ENCODE measurements around the gene KCNJ10. TPM values are rescaled to one million over a fixed set of nuclear protein-coding genes. Genes with fewer than 3 reads are reported as not detected.

Gene KCNJ10
- total RNA-seq, 2 experiments from 2014 or later = 0.29 TPM; not detected in 1

- Histone ChIP-seq H3K79me2 (ENCODE audit: insufficient read depth, low read depth, low read length) (no peaks in the 10 kb centered on the region), H3K27ac (ENCODE audit: low read depth, low read length, poor library complexity, severe bottlenecking) (no peak overlapping the region), H2AFZ (ENCODE audit: low read length) (no peak overlapping the region), H3K4me3 (ENCODE audit: low read depth, low read length, poor library complexity, severe bottlenecking) (no peak overlapping the region), H3K9me2 (ENCODE audit: insufficient read depth, low read length) (no peaks in the 10 kb centered on the region), H4K20me1 (ENCODE audit: insufficient read depth, low read length) (no peaks in the 10 kb centered on the region), H3K9me3 (ENCODE audit: low read length) (no peaks in the 10 kb centered on the region), H3K4me1 (ENCODE audit: insufficient read depth, low read length, poor library complexity, severe bottlenecking) (peaks cover 4% of the 10 kb centered on the region), H3K36me3 (ENCODE audit: insufficient read depth, low read length) (no peaks in the 10 kb centered on the region), H3K4me2 (ENCODE audit: low read length) (no peak overlapping the region)
- DNase-seq (ENCODE audit: low spot score) = no peak
- TF ChIP-seq EZH2phosphoT487 (IDR thresholded peaks at IDR 0.05; ENCODE audit: borderline replicate concordance, low read depth, low read length) = no peak
- no peak for TF ChIP-seq CTCF (conservative IDR thresholded peaks at IDR 0.05; ENCODE audit: low read length)
- ChIA-PET CTCF (ENCODE audit: unreplicated experiment) (interaction anchor here (0.6 kb wide), 1 partner anchor 48 kb away, joined by 3 read pairs; no protein-coding TSS in a partner anchor), POLR2A (interaction anchor here (0.6 kb wide), 1 partner anchor 36 kb away, joined by 3 read pairs; no protein-coding TSS in a partner anchor)
- BruUV-seq (replicated peaks) = no TSS peak
- intact Hi-C loops (cut with micrococcal nuclease; ENCODE audit: unreplicated experiment) = no loop called here
These were observed 47.8 kb upstream of the KCNJ10 start for GRCh38 chr1:160117709-160118183.

GRCh38 chr1:160117300-160117699 lies 47.3 kb upstream of the KCNJ10 start:
- no peak overlapping the region for H2AFZ ChIP-seq (ENCODE audit: low read length)
- POLR2A ChIA-PET = interaction anchor here (0.6 kb wide), 1 partner anchor 36 kb away, joined by 3 read pairs; no protein-coding TSS in a partner anchor
- no peaks in the 10 kb centered on the region for H3K79me2 ChIP-seq (ENCODE audit: insufficient read depth, low read depth, low read length)
- peaks cover 4% of the 10 kb centered on the region for H3K4me1 ChIP-seq (ENCODE audit: insufficient read depth, low read length, poor library complexity, severe bottlenecking)
- CTCF ChIA-PET (ENCODE audit: unreplicated experiment) = no interaction called here
- BruUV-seq (replicated peaks) = no TSS peak
- H3K9me3 ChIP-seq (ENCODE audit: low read length) = no peaks in the 10 kb centered on the region
- H4K20me1 ChIP-seq (ENCODE audit: insufficient read depth, low read length) = no peaks in the 10 kb centered on the region
- DNase-seq (ENCODE audit: low spot score) = no peak
- no peak overlapping the region for H3K27ac ChIP-seq (ENCODE audit: low read depth, low read length, poor library complexity, severe bottlenecking)
- no peak for TF ChIP-seq EZH2phosphoT487 (IDR thresholded peaks at IDR 0.05; ENCODE audit: borderline replicate concordance, low read depth, low read length)
- TF ChIP-seq CTCF (conservative IDR thresholded peaks at IDR 0.05; ENCODE audit: low read length) = no peak
- no peaks in the 10 kb centered on the region for H3K36me3 ChIP-seq (ENCODE audit: insufficient read depth, low read length)
- H3K4me3 ChIP-seq (ENCODE audit: low read depth, low read length, poor library complexity, severe bottlenecking) = no peak overlapping the region
- no peaks in the 10 kb centered on the region for H3K9me2 ChIP-seq (ENCODE audit: insufficient read depth, low read length)
- H3K4me2 ChIP-seq (ENCODE audit: low read length) = no peak overlapping the region
- intact Hi-C loops (cut with micrococcal nuclease; ENCODE audit: unreplicated experiment) = no loop called here

GRCh38 chr1:160116283-160117147 lies 46.6 kb upstream of the KCNJ10 start:
- Histone ChIP-seq H3K9me3 (ENCODE audit: low read length) (no peaks in the 10 kb centered on the region), H4K20me1 (ENCODE audit: insufficient read depth, low read length) (no peaks in the 10 kb centered on the region), H3K36me3 (ENCODE audit: insufficient read depth, low read length) (no peaks in the 10 kb centered on the region), H3K79me2 (ENCODE audit: insufficient read depth, low read depth, low read length) (no peaks in the 10 kb centered on the region), H3K9me2 (ENCODE audit: insufficient read depth, low read length) (no peaks in the 10 kb centered on the region), H3K4me2 (ENCODE audit: low read length) (no peak overlapping the region), H2AFZ (ENCODE audit: low read length) (no peak overlapping the region), H3K4me1 (ENCODE audit: insufficient read depth, low read length, poor library complexity, severe bottlenecking) (peaks cover 4% of the 10 kb centered on the region), H3K4me3 (ENCODE audit: low read depth, low read length, poor library complexity, severe bottlenecking) (no peak overlapping the region), H3K27ac (ENCODE audit: low read depth, low read length, poor library complexity, severe bottlenecking) (no peak overlapping the region)
- TF ChIP-seq EZH2phosphoT487 (IDR thresholded peaks at IDR 0.05; ENCODE audit: borderline replicate concordance, low read depth, low read length) (no peak), CTCF (conservative IDR thresholded peaks at IDR 0.05; ENCODE audit: low read length) (no peak)
- POLR2A ChIA-PET = interaction anchor here (0.6 kb wide), 1 partner anchor 29 kb away, joined by 3 read pairs; no protein-coding TSS in a partner anchor
- no peak for DNase-seq (ENCODE audit: low spot score)
- CTCF ChIA-PET (ENCODE audit: unreplicated experiment) = no interaction called here
- no TSS peak for BruUV-seq (replicated peaks)
- intact Hi-C loops (cut with micrococcal nuclease; ENCODE audit: unreplicated experiment) = no loop called here
